Heart left ventricle (tissue), 13 donors: ENCODE data around the gene VIT.

ENCODE experiments used
- CTCF ChIP-seq, 12 donors: fragments of 200-600 bp; sonication (generic) in 4 of 12; IDR thresholded peaks; one replicate each; pipeline versions ENCODE4 v1.5.0 to v1.8.0; 2018 to 2022; ENCODE audit warnings: antibody characterized with exemption in 12 of 12, mild to moderate bottlenecking in 5 of 12
- POLR2A ChIP-seq, 2 donors: fragments of 450-650 bp; IDR thresholded peaks; one replicate each; pipeline ENCODE4 v1.6.1; 2017; ENCODE audit warnings: antibody characterized with exemption in 2 of 2, mild to moderate bottlenecking in 2 of 2, moderate library complexity in 2 of 2
- donor health status: ischemic (EF 13 %, LVEDD 7.1; RV severe dilation, severe dysfunction).
- donor health status: DM: no; HTN: yes; CAD: no.
- donor health status: DM: no; HTN: no; CAD: no.
- donor health status: ischemic (EF 25% LVEDD 6.9; RV normal size, moderate dysfunction).
- donor health status: ischemic (EF 25% LVEDD 5.7; RV mildly dilated, moderate dysfunction).
- donor health status: ischemic (EF 35%, LVEDD 5.7; RV mildly dilated, moderate dysfunction).
- donor health status: nonischemic (EF 11% LVEDD 7.7; RV severe dilation, severe dysfunction).
- donor health status: DM: yes; HTN: yes; CAD: no.
- donor health status: PGD.
- donor health status: ischemic (EF 29% LVEDD 5.4; RV normal size, mild dysfunction).
- donor health status: nonischemic (EF 23%, LVEDD 6.1; RV moderate dilation, normal function).

GRCh38 chr2:36710858-36711515 is 14.5 kb downstream of the VIT start:
- TF ChIP-seq CTCF (IDR thresholded peaks at IDR 0.05), result no peak
- TF ChIP-seq POLR2A (IDR thresholded peaks at IDR 0.05), result no peak
